HCT116 (cell line): ENCODE measurements around the gene EXOC6B.

ENCODE experiments used
- CTCF ChIP-seq, 3 experiments: fragments of 200-600 bp in 1 of 3; sonication (generic) in 1 of 3; IDR thresholded peaks in 2 of 3; conservative IDR thresholded peaks in 1 of 3; 2 replicates each; pipeline ENCODE4 v1.5.1; 2012 to 2017; ENCODE audit warnings: low read depth in 2 of 3, low read length in 2 of 3, antibody characterized with exemption in 1 of 3, borderline replicate concordance in 1 of 3, control low read depth in 1 of 3, mild to moderate bottlenecking in 1 of 3, mixed read lengths in 1 of 3, mixed run types in 1 of 3, moderate library complexity in 1 of 3; ENCODE audit not compliant: insufficient read depth in 1 of 3
- ELF1 ChIP-seq: IDR thresholded peaks from 2 replicates; pipeline ENCODE4 v1.6.1; 2012; ENCODE audit warnings: low read depth, borderline replicate concordance
- EZH2phosphoT487 ChIP-seq: fragments of 200-600 bp; IDR thresholded peaks from 2 replicates; pipeline ENCODE4 v1.6.1; 2018; ENCODE audit warnings: antibody characterized with exemption, borderline replicate concordance
- POLR2A ChIP-seq: IDR thresholded peaks from 2 replicates; pipeline ENCODE4 v1.7.0; 2011; ENCODE audit warnings: borderline replicate concordance; ENCODE audit not compliant: insufficient read depth, insufficient read length; ENCODE audit errors: extremely low read depth
- REST ChIP-seq: IDR thresholded peaks from 2 replicates; pipeline ENCODE4 v1.6.1; 2012; ENCODE audit warnings: low read depth

GRCh38 chr2:72731116-72731515 is 94.7 kb downstream of the EXOC6B start:
- TF ChIP-seq CTCF (IDR thresholded peaks at IDR 0.05 in 2 of 3, conservative IDR thresholded peaks at IDR 0.05 in 1 of 3; ENCODE audit: borderline replicate concordance in 1 of 3, insufficient read depth in 1 of 3, low read depth in 2 of 3, low read length in 2 of 3), result no peak
- no peak for TF ChIP-seq EZH2phosphoT487
- TF ChIP-seq ELF1, result no peak
- TF ChIP-seq REST, result no peak
- no peak for TF ChIP-seq POLR2A
